ENCODE results near the gene BRSK1. TPM values are rescaled to one million over a fixed set of nuclear protein-coding genes. Genes with fewer than 3 reads are reported as not detected.
A peak's percentile ranks its signal among the peaks of the same experiment; 100 is the strongest.

The BRSK1 gene
- polyA plus RNA-seq, 3 donors = not detected

- Mint-ChIP-seq H3K9me3 (no peaks in the 10 kb centered on the region), H3K4me3 (no peak overlapping the region), H3K4me1 (peaks cover 41% of the 10 kb centered on the region), H3K36me3 (peaks cover 47 to 76% of the 10 kb centered on the region in 2 donors), H3K27me3 (ENCODE audit: low read depth in 3 of 3) (peaks cover 0 to 2% (median 0%) of the 10 kb centered on the region in 3 donors), H3K27ac (peak overlapping the region; percentile 57 to 78 (median 74))
- no peak for DNase-seq
- H3K36me3 ChIP-seq (replicated peaks in 1 of 2; ENCODE audit: control insufficient read depth in 1 of 2, insufficient read depth in 2 of 2, low read length in 2 of 2) = peaks cover 49 to 78% of the 10 kb centered on the region in 2 donors
- H3K4me1 ChIP-seq (ENCODE audit: control insufficient read depth in 1 of 2, insufficient read depth in 2 of 2, low read length in 2 of 2) = peaks cover 17 to 43% of the 10 kb centered on the region in 2 donors
- no peak overlapping the region for H3K4me3 ChIP-seq (replicated peaks in 1 of 3; ENCODE audit: low read depth in 2 of 3, low read length in 3 of 3)
- no peak overlapping the region for H3K9ac ChIP-seq (ENCODE audit: insufficient read depth, low read length, poor library complexity, severe bottlenecking)
- no peaks in the 10 kb centered on the region for H3K27me3 ChIP-seq (ENCODE audit: control insufficient read depth in 2 of 2, insufficient read depth in 2 of 2, low read length in 2 of 2)
- no peaks in the 10 kb centered on the region for H3K9me3 ChIP-seq (replicated peaks in 1 of 2; ENCODE audit: control insufficient read depth in 1 of 2, insufficient read depth in 1 of 2, low read length in 2 of 2)
- WGBS (ENCODE audit: insufficient coverage) = 24% methylated on average over 5 of the region's 10 CpGs
- no peak overlapping the region for H2AFZ ChIP-seq (ENCODE audit: insufficient read depth, low read depth, low read length, poor library complexity, severe bottlenecking)
- peaks cover 100% of the 10 kb centered on the region for H4K20me1 ChIP-seq (ENCODE audit: insufficient read depth, low read length)
- intact Hi-C loops (cut with micrococcal nuclease) = no loop called here
- peak overlapping the region in 1 of 2 donors; percentile 66 for H3K27ac ChIP-seq (ENCODE audit: low read depth in 1 of 2, low read length in 2 of 2)
- H3K4me2 ChIP-seq (replicated peaks; ENCODE audit: extremely low read depth, low read length, poor library complexity, severe bottlenecking) = no peak overlapping the region
- peaks cover 92% of the 10 kb centered on the region for H3K79me2 ChIP-seq (ENCODE audit: insufficient read depth, low read length)
- TF ChIP-seq CTCF (IDR thresholded peaks at IDR 0.05) = no peak
These were observed 36.1 kb upstream of the BRSK1 start for GRCh38 chr19:55247621-55248099.

GRCh38 chr19:55248166-55248675, 35.6 kb upstream of the BRSK1 start:
- Histone ChIP-seq H3K27me3 (ENCODE audit: control insufficient read depth in 2 of 2, insufficient read depth in 2 of 2, low read length in 2 of 2) (no peaks in the 10 kb centered on the region), H3K9me3 (replicated peaks in 1 of 2; ENCODE audit: control insufficient read depth in 1 of 2, insufficient read depth in 1 of 2, low read length in 2 of 2) (no peaks in the 10 kb centered on the region), H3K4me3 (replicated peaks in 1 of 3; ENCODE audit: low read depth in 2 of 3, low read length in 3 of 3) (no peak overlapping the region), H3K27ac (ENCODE audit: low read depth in 1 of 2, low read length in 2 of 2) (peak overlapping the region in 1 of 2 donors; percentile 66), H2AFZ (ENCODE audit: insufficient read depth, low read depth, low read length, poor library complexity, severe bottlenecking) (no peak overlapping the region), H3K4me1 (ENCODE audit: control insufficient read depth in 1 of 2, insufficient read depth in 2 of 2, low read length in 2 of 2) (peaks cover 22 to 49% of the 10 kb centered on the region in 2 donors), H3K36me3 (replicated peaks in 1 of 2; ENCODE audit: control insufficient read depth in 1 of 2, insufficient read depth in 2 of 2, low read length in 2 of 2) (peaks cover 47 to 72% of the 10 kb centered on the region in 2 donors), H4K20me1 (ENCODE audit: insufficient read depth, low read length) (peaks cover 100% of the 10 kb centered on the region), H3K9ac (ENCODE audit: insufficient read depth, low read length, poor library complexity, severe bottlenecking) (no peak overlapping the region), H3K4me2 (replicated peaks; ENCODE audit: extremely low read depth, low read length, poor library complexity, severe bottlenecking) (no peak overlapping the region), H3K79me2 (ENCODE audit: insufficient read depth, low read length) (peaks cover 94% of the 10 kb centered on the region)
- peaks cover 0 to 2% (median 0%) of the 10 kb centered on the region in 3 donors for H3K27me3 Mint-ChIP-seq (ENCODE audit: low read depth in 3 of 3)
- no peaks in the 10 kb centered on the region for H3K9me3 Mint-ChIP-seq
- no peak for DNase-seq
- intact Hi-C loops (cut with micrococcal nuclease) = no loop called here
- peak overlapping the region in 6 of 7 donors; percentile 64 to 87 (median 75) for H3K27ac Mint-ChIP-seq
- WGBS (ENCODE audit: insufficient coverage) = 90% methylated on average over 10 of the region's 10 CpGs
- H3K36me3 Mint-ChIP-seq = peaks cover 44 to 71% of the 10 kb centered on the region in 2 donors
- no peak overlapping the region for H3K4me3 Mint-ChIP-seq
- H3K4me1 Mint-ChIP-seq = peaks cover 47% of the 10 kb centered on the region
- no peak for TF ChIP-seq CTCF (IDR thresholded peaks at IDR 0.05)
